IMR-90 (cell line): ENCODE results near the gene HOXD10. TPM values are rescaled to one million over a fixed set of nuclear protein-coding genes. Genes with fewer than 3 reads are reported as not detected.

Source experiments
- ATAC-seq: fragments of 200-7000 bp; cut with Tn5 transposase; 2 replicates; pipeline ENCODE4 v1.9.1; 2020; ENCODE audit warnings: low read depth, mild to moderate bottlenecking, moderate library complexity
- BruUV-seq: library from RNA; stranded (reverse); fragments of 400-500 nt; replicated peaks from 2 replicates; lab custom pipeline; 2021; lab: Mats Ljungman, UMichigan
- CTCF ChIA-PET: fragments of 300-600 bp; formaldehyde crosslinking; extraction: SDS; loops from one replicate; lab custom pipeline; 2021; ENCODE audit warnings: antibody characterized with exemption; lab: Yijun Ruan, JAX
- POLR2A ChIA-PET: fragments of 300-600 bp; sonication (Branson Sonifier 250); formaldehyde crosslinking; loops from one replicate; lab custom pipeline; 2022; ENCODE audit warnings: antibody characterized with exemption; ENCODE audit not compliant: unreplicated experiment; lab: Charles Lee
- DNase-seq: peaks from one replicate; pipeline ENCODE4 v3.0.0; 2013
- H2AFZ ChIP-seq: replicated peaks from 2 replicates; pipeline ENCODE3; 2013; ENCODE audit warnings: low read length, mild to moderate bottlenecking; ENCODE audit not compliant: poor library complexity
- H2AK5ac ChIP-seq: 2 replicates; pipeline ENCODE4 v1.6.1; 2013; ENCODE audit warnings: low read depth, low read length, inconsistent platforms
- H2AK9ac ChIP-seq: replicated peaks from 2 replicates; pipeline ENCODE3; 2013; ENCODE audit warnings: mild to moderate bottlenecking, low read depth, low read length, moderate library complexity; ENCODE audit not compliant: poor library complexity
- H2BK120ac ChIP-seq: 2 replicates; pipeline ENCODE4 v1.6.1; 2013; ENCODE audit warnings: low read depth, low read length, inconsistent platforms
- H2BK15ac ChIP-seq: 3 replicates; pipeline ENCODE4 v1.6.1; 2013; ENCODE audit warnings: low read depth, low read length, inconsistent platforms
- H2BK20ac ChIP-seq: 2 replicates; pipeline ENCODE4 v1.6.1; 2013; ENCODE audit warnings: low read depth, mild to moderate bottlenecking, inconsistent platforms, low read length, moderate library complexity
- H2BK5ac ChIP-seq: 2 replicates; pipeline ENCODE4 v1.6.1; 2013; ENCODE audit warnings: mild to moderate bottlenecking, low read depth, low read length, inconsistent platforms; ENCODE audit not compliant: poor library complexity, severe bottlenecking
- H3K14ac ChIP-seq: replicated peaks from 2 replicates; pipeline ENCODE4 v1.6.1; 2013; ENCODE audit warnings: low read depth, low read length, inconsistent platforms
- H3K18ac ChIP-seq: 2 replicates; pipeline ENCODE4 v1.6.1; 2013; ENCODE audit warnings: low read depth, low read length, control low read depth
- H3K23ac ChIP-seq: 2 replicates; pipeline ENCODE4 v1.6.1; 2013; ENCODE audit warnings: low read depth, low read length, inconsistent platforms
- H3K27ac ChIP-seq: 2 replicates; pipeline ENCODE4 v1.5.1; 2013; ENCODE audit warnings: mild to moderate bottlenecking, control low read depth, low read length; ENCODE audit not compliant: insufficient read depth
- H3K27me3 ChIP-seq: 2 replicates; pipeline ENCODE4 v1.6.1; 2013; ENCODE audit warnings: low read length; ENCODE audit not compliant: control insufficient read depth, insufficient read depth
- H3K36me3 ChIP-seq: 2 replicates; pipeline ENCODE4 v1.6.1; 2013; ENCODE audit warnings: low read length, mixed read lengths; ENCODE audit not compliant: control insufficient read depth, insufficient read depth
- H3K4ac ChIP-seq: 2 replicates; pipeline ENCODE4 v1.6.1; 2013; ENCODE audit warnings: low read depth, low read length, inconsistent platforms
- H3K4me1 ChIP-seq: 2 replicates; pipeline ENCODE4 v1.6.1; 2013; ENCODE audit warnings: low read length, mixed read lengths; ENCODE audit not compliant: control insufficient read depth, insufficient read depth
- H3K4me2 ChIP-seq: 2 replicates; pipeline ENCODE4 v1.6.1; 2013; ENCODE audit warnings: low read depth, mild to moderate bottlenecking, control low read depth, low read length, moderate library complexity
- H3K4me3 ChIP-seq: 2 replicates; pipeline ENCODE4 v1.5.1; 2013; ENCODE audit warnings: low read depth, mild to moderate bottlenecking, control low read depth, low read length, moderate library complexity; ENCODE audit not compliant: insufficient read depth
- H3K56ac ChIP-seq: 2 replicates; pipeline ENCODE4 v1.6.1; 2013; ENCODE audit warnings: low read length, inconsistent platforms; ENCODE audit not compliant: insufficient read depth; ENCODE audit errors: extremely low read depth
- H3K79me1 ChIP-seq, 2 experiments: 2 replicates each; pipeline ENCODE4 v1.6.1; 2013; ENCODE audit warnings: low read length in 2 of 2, inconsistent platforms in 1 of 2, low read depth in 1 of 2
- H3K9ac ChIP-seq: 2 replicates; pipeline ENCODE4 v1.6.1; 2013; ENCODE audit warnings: low read depth, low read length, control low read depth
- H3K9me1 ChIP-seq: 2 replicates; pipeline ENCODE4 v1.6.1; 2013; ENCODE audit warnings: low read length, inconsistent platforms; ENCODE audit not compliant: insufficient read depth
- H3K9me3 ChIP-seq: 2 replicates; pipeline ENCODE4 v1.6.1; 2013; ENCODE audit warnings: low read length; ENCODE audit not compliant: control insufficient read depth, insufficient read depth
- H4K20me1 ChIP-seq: 2 replicates; pipeline ENCODE4 v1.6.1; 2013; ENCODE audit warnings: low read length, inconsistent platforms; ENCODE audit not compliant: insufficient read depth
- H4K5ac ChIP-seq: 2 replicates; pipeline ENCODE4 v1.6.1; 2013; ENCODE audit warnings: mild to moderate bottlenecking, low read depth, low read length, control low read depth
- H4K8ac ChIP-seq, 2 experiments: 2 replicates each; pipeline ENCODE4 v1.6.1; 2013; ENCODE audit warnings: low read depth in 2 of 2, low read length in 2 of 2, control low read depth in 1 of 2, inconsistent platforms in 1 of 2
- H4K91ac ChIP-seq: 2 replicates; pipeline ENCODE4 v1.6.1; 2013; ENCODE audit warnings: low read depth, low read length, inconsistent platforms; ENCODE audit not compliant: insufficient read depth
- BHLHE40 ChIP-seq: fragments of 150-350 bp; IDR thresholded peaks from 2 replicates; pipeline ENCODE4 v1.6.1; 2016; ENCODE audit warnings: mild to moderate bottlenecking, low read depth, low read length
- CEBPB ChIP-seq: IDR thresholded peaks from 2 replicates; pipeline ENCODE4 v1.6.1; 2012; ENCODE audit warnings: low read depth, low read length, improper control_type of control experiment
- CHD1 ChIP-seq: IDR thresholded peaks from 2 replicates; pipeline ENCODE4 v1.6.1; 2012; ENCODE audit warnings: low read depth, low read length, improper control_type of control experiment
- FOS ChIP-seq: fragments of 150-350 bp; IDR thresholded peaks from 2 replicates; pipeline ENCODE4 v1.6.1; 2016; ENCODE audit warnings: low read depth, low read length
- MAFK ChIP-seq: IDR thresholded peaks from 2 replicates; pipeline ENCODE4 v1.6.1; 2012; ENCODE audit warnings: low read depth, low read length, improper control_type of control experiment
- MAZ ChIP-seq: IDR thresholded peaks from 2 replicates; pipeline ENCODE4 v1.6.1; 2012; ENCODE audit warnings: low read depth, mild to moderate bottlenecking, low read length, improper control_type of control experiment, moderate library complexity, borderline replicate concordance
- MXI1 ChIP-seq: IDR thresholded peaks from 2 replicates; pipeline ENCODE4 v1.6.1; 2012; ENCODE audit warnings: low read depth, mild to moderate bottlenecking, low read length, moderate library complexity, borderline replicate concordance
- NFE2L2 ChIP-seq: fragments of 150-350 bp; IDR thresholded peaks from 2 replicates; pipeline ENCODE4 v1.6.1; 2016; ENCODE audit warnings: low read depth, mild to moderate bottlenecking, low read length
- POLR2A ChIP-seq: IDR thresholded peaks from 2 replicates; pipeline ENCODE4 v1.6.1; 2012; ENCODE audit warnings: mild to moderate bottlenecking, low read depth, low read length
- RAD21 ChIP-seq: IDR thresholded peaks from 2 replicates; pipeline ENCODE4 v1.6.1; 2012; ENCODE audit warnings: low read length, improper control_type of control experiment
- RCOR1 ChIP-seq: IDR thresholded peaks from 2 replicates; pipeline ENCODE4 v1.6.1; 2012; ENCODE audit warnings: mild to moderate bottlenecking, low read length, improper control_type of control experiment; ENCODE audit not compliant: insufficient replicate concordance
- RFX5 ChIP-seq: IDR thresholded peaks from 2 replicates; pipeline ENCODE4 v1.8.0; 2012; ENCODE audit warnings: low read depth, mild to moderate bottlenecking, low read length, moderate library complexity
- SMC3 ChIP-seq: fragments of 150-350 bp; IDR thresholded peaks from 2 replicates; pipeline ENCODE4 v1.6.1; 2016; ENCODE audit warnings: low read depth, mild to moderate bottlenecking, antibody characterized with exemption, low read length, moderate library complexity
- WGBS, 2 experiments: methylation state at CpG; one replicate each; pipeline versions ENCODE4 v1.1.5 to v1.1.7; 2013; ENCODE audit warnings: missing lambda C conversion rate in 2 of 2; ENCODE audit not compliant: insufficient read length in 1 of 2; ENCODE audit errors: extremely low coverage in 2 of 2; 5-methylcytosine and 5-hydroxymethylcytosine counted together
- dilution Hi-C: fragments of 300-500 bp; cut with HindIII; formaldehyde crosslinking; loops from one replicate; pipeline ENCODE4 v1.14.3; 2018; ENCODE audit warnings: low sequenced_read_pairs; ENCODE audit not compliant: unreplicated experiment
- in situ Hi-C: fragments of 300-500 bp; cut with MboI; formaldehyde crosslinking; loops from 3 replicates; pipeline ENCODE4 v1.14.3; 2019; ENCODE audit warnings: low sequenced_read_pairs, inconsistent platforms, mixed read lengths
- intact Hi-C: fragments of 100-400 bp; cut with micrococcal nuclease; formaldehyde crosslinking; loops from 2 replicates; pipeline ENCODE4 v1.10.0; 2022
- polyA plus RNA-seq, 3 experiments: library from polyadenylated mRNA; depleted of rRNA; stranded (reverse); fragments of >200 nt; gene quantifications; 2 replicates each; pipeline ENCODE4 v1.2.3, GENCODE V29; 2012; ENCODE audit warnings: low replicate concordance in 1 of 3
- total RNA-seq: library from RNA; depleted of rRNA; stranded (reverse); fragments of >200 nt; gene quantifications from 2 replicates; pipeline ENCODE4 v1.2.3, GENCODE V29; 2012
- TF ChIP-seq, protein P1 (sequence below): fragments of 150-350 bp; IDR thresholded peaks from 2 replicates; pipeline ENCODE4 v1.6.1; 2017; ENCODE audit warnings: mild to moderate bottlenecking, antibody characterized with exemption, low read length, low read depth
- TF ChIP-seq, protein P2 (sequence below): conservative IDR thresholded peaks from 2 replicates; pipeline ENCODE4 v1.5.1; 2012; ENCODE audit warnings: mild to moderate bottlenecking, low read depth, low read length, improper control_type of control experiment
- TF ChIP-seq, protein P3 (sequence below): fragments of 150-350 bp; IDR thresholded peaks from 2 replicates; pipeline ENCODE4 v1.6.1; 2016; ENCODE audit warnings: low read depth, mild to moderate bottlenecking, low read length, moderate library complexity, borderline replicate concordance

The HOXD10 gene
- total and polyA plus RNA-seq, 2 of the 4 experiments (the other 2 are of a cell fraction) = not detected

DNA sequence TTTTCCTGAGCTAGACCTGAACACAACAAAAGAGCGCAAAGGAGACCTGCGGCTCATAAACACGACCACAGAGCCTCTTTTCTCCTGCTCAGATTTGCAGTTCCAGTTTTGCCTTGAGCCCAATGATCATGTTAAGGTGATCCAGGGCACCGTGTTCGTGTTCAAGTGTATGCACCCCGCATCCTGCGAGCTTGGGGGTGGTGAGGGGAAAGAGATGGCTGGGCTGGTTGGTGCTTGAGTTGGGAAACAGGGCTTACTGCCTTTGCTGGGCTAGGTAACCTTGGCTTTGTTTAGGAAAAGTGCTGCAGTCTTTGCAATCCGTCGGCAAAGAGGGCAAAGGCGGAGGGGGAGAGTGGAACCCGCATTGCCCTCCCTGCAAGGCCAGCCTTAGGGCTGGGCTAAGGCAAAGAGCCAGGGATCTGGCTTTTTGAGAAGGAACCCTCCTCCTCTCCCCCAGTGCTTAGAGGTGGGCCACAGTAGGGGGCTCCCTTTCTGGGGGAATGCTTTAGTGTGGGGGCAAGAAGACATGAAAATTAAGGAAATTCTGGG is 1.3 kb downstream of the HOXD10 start:
- Histone ChIP-seq H2BK120ac (no peak overlapping the region), H2AFZ (peak overlapping the region; percentile 37), H3K9me1 (no peaks in the 10 kb centered on the region), H3K4ac (no peak overlapping the region), H2BK20ac (no peak overlapping the region), H2BK15ac (no peak overlapping the region), H3K4me3 (no peak overlapping the region), H2BK5ac (no peak overlapping the region), H3K56ac (no peak overlapping the region), H3K9ac (no peak overlapping the region), H4K20me1 (no peaks in the 10 kb centered on the region), H3K27me3 (peaks cover 94% of the 10 kb centered on the region), H3K79me1 (no peaks in the 10 kb centered on the region), H3K23ac (no peak overlapping the region), H2AK5ac (no peak overlapping the region), H3K36me3 (no peaks in the 10 kb centered on the region), H4K91ac (no peak overlapping the region), H3K9me3 (peaks cover 15% of the 10 kb centered on the region), H3K4me1 (no peaks in the 10 kb centered on the region), H3K14ac (no peak overlapping the region), H2AK9ac (no peak overlapping the region), H3K4me2 (no peak overlapping the region), H3K27ac (no peak overlapping the region), H4K5ac (no peak overlapping the region), H4K8ac (no peak overlapping the region), H3K18ac (no peak overlapping the region)
- DNase-seq = no peak
- dilution Hi-C loops = no loop called here
- intact Hi-C loops = no loop called here
- WGBS, 2 experiments = 10% methylated on average over 4 of the region's 11 CpGs; no CpG with 5 or more reads in 1 of the 2 experiments
- BruUV-seq = no TSS peak
- ChIA-PET CTCF (no interaction called here), POLR2A (no interaction called here)
- in situ Hi-C loops = no loop called here
- ATAC-seq = no peak
- TF ChIP-seq, protein P1, sequence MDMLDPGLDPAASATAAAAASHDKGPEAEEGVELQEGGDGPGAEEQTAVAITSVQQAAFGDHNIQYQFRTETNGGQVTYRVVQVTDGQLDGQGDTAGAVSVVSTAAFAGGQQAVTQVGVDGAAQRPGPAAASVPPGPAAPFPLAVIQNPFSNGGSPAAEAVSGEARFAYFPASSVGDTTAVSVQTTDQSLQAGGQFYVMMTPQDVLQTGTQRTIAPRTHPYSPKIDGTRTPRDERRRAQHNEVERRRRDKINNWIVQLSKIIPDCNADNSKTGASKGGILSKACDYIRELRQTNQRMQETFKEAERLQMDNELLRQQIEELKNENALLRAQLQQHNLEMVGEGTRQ = no peak
- TF ChIP-seq SMC3 (no peak), MXI1 (no peak), FOS (no peak), POLR2A (no peak), NFE2L2 (no peak), BHLHE40 (no peak), CEBPB (no peak), MAZ (no peak), MAFK (no peak), RCOR1 (no peak), CHD1 (no peak), RAD21 (no peak), RFX5 (no peak)
- TF ChIP-seq, protein P2, sequence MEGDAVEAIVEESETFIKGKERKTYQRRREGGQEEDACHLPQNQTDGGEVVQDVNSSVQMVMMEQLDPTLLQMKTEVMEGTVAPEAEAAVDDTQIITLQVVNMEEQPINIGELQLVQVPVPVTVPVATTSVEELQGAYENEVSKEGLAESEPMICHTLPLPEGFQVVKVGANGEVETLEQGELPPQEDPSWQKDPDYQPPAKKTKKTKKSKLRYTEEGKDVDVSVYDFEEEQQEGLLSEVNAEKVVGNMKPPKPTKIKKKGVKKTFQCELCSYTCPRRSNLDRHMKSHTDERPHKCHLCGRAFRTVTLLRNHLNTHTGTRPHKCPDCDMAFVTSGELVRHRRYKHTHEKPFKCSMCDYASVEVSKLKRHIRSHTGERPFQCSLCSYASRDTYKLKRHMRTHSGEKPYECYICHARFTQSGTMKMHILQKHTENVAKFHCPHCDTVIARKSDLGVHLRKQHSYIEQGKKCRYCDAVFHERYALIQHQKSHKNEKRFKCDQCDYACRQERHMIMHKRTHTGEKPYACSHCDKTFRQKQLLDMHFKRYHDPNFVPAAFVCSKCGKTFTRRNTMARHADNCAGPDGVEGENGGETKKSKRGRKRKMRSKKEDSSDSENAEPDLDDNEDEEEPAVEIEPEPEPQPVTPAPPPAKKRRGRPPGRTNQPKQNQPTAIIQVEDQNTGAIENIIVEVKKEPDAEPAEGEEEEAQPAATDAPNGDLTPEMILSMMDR = no peak
- TF ChIP-seq, protein P3, sequence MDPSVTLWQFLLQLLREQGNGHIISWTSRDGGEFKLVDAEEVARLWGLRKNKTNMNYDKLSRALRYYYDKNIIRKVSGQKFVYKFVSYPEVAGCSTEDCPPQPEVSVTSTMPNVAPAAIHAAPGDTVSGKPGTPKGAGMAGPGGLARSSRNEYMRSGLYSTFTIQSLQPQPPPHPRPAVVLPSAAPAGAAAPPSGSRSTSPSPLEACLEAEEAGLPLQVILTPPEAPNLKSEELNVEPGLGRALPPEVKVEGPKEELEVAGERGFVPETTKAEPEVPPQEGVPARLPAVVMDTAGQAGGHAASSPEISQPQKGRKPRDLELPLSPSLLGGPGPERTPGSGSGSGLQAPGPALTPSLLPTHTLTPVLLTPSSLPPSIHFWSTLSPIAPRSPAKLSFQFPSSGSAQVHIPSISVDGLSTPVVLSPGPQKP = no peak
